ENCODE data around the gene SPRY2. TPM values are rescaled to one million over a fixed set of nuclear protein-coding genes. Genes with fewer than 3 reads are reported as not detected.
"Not testable (repeated sequence)": the region's sequence is repeated elsewhere in the genome, so short reads cannot be mapped to it uniquely, and the experiment has no call there.

SPRY2 gene
- total RNA-seq, 1 experiment from 2014 or later = 28.9 TPM

DNA sequence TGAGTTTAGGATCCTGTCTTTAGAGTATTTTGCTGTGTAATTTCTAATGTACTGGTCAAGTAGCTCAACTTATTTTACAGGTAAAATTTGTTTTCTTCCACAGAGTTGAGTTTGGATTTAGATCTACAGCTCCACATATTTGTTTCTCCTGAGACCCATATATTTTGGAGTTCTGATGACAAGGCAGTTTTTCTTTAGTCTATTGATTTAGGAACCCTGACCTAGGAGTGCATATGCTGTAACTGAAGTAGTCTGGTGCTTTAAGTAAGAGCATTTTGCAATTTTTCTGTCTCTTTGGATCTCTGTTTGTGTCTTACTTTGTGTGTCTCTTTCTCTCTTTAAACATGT is 19.5 kb upstream of the SPRY2 start:
- TF ChIP-seq, protein P1, sequence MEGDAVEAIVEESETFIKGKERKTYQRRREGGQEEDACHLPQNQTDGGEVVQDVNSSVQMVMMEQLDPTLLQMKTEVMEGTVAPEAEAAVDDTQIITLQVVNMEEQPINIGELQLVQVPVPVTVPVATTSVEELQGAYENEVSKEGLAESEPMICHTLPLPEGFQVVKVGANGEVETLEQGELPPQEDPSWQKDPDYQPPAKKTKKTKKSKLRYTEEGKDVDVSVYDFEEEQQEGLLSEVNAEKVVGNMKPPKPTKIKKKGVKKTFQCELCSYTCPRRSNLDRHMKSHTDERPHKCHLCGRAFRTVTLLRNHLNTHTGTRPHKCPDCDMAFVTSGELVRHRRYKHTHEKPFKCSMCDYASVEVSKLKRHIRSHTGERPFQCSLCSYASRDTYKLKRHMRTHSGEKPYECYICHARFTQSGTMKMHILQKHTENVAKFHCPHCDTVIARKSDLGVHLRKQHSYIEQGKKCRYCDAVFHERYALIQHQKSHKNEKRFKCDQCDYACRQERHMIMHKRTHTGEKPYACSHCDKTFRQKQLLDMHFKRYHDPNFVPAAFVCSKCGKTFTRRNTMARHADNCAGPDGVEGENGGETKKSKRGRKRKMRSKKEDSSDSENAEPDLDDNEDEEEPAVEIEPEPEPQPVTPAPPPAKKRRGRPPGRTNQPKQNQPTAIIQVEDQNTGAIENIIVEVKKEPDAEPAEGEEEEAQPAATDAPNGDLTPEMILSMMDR (IDR thresholded peaks at IDR 0.05; ENCODE audit: insufficient read depth in 1 of 2, low read depth in 1 of 2, low read length in 1 of 2, severe bottlenecking in 1 of 2, unreplicated experiment in 1 of 2) = no peak
- peaks cover 26% of the 10 kb centered on the region for H3K4me1 ChIP-seq
- H3K36me3 ChIP-seq (ENCODE audit: control insufficient read depth, insufficient read depth, low read length) = no peaks in the 10 kb centered on the region
- no peaks in the 10 kb centered on the region for H3K9me3 ChIP-seq
- no peaks in the 10 kb centered on the region for H3K27me3 Mint-ChIP-seq (ENCODE audit: insufficient read depth, unreplicated experiment)
- no peaks in the 10 kb centered on the region for H3K9me3 Mint-ChIP-seq (ENCODE audit: unreplicated experiment)
- BruUV-seq (replicated peaks) = no TSS peak
- H3K27me3 ChIP-seq (replicated peaks; ENCODE audit: control insufficient read depth, insufficient read depth, low read length) = no peaks in the 10 kb centered on the region
- H3K4me3 Mint-ChIP-seq (ENCODE audit: unreplicated experiment) = no peak overlapping the region
- peaks cover 16% of the 10 kb centered on the region for H3K4me1 Mint-ChIP-seq (ENCODE audit: low read depth, unreplicated experiment)
- ChIA-PET CTCF (no interaction called here), POLR2A (no interaction called here)
- H3K4me3 ChIP-seq (ENCODE audit: low read depth, low read length) = no peak overlapping the region
- H3K27ac Mint-ChIP-seq (ENCODE audit: unreplicated experiment) = no peak overlapping the region
- intact Hi-C loops (cut with micrococcal nuclease; ENCODE audit: unreplicated experiment) = no loop called here
- no peaks in the 10 kb centered on the region for H3K36me3 Mint-ChIP-seq (ENCODE audit: insufficient read depth, unreplicated experiment)
- DNase-seq = no peak

DNA sequence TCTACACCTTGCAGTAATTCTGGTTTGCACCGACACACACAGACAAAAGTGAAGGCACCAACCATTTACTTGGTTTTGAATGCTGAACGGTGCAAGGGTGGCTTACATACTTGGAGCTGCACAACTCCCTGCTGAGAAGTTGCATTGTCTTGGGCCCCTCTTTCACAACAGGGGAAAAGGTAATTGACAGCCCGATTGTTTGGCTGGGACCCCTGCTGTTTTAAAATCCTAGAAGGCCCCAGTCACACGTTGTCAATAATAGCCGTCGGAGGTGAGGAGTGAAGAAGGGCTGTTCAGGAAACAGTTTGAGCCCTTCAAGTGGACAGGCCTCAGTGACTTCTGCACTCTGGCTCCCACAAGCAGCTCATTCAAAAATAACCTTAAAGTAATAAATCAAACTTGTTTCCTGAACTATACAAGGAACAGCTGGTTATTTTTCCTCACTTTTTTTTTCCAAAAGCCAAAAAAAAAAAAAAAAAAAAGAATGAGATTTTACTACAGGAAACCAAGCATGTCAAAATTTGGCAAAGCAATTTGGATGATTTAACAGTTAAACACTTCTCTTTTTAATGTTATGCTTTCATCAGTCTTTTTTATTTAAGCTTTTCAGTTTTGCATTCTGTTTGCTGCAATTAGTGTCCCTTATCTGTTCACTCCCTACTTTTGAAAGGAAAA is 19.0 kb upstream of the SPRY2 start:
- intact Hi-C loops (cut with micrococcal nuclease; ENCODE audit: unreplicated experiment) = no loop called here
- CTCF ChIA-PET = no interaction called here
- TF ChIP-seq, protein P1 (IDR thresholded peaks at IDR 0.05; ENCODE audit: insufficient read depth in 1 of 2, low read depth in 1 of 2, low read length in 1 of 2, severe bottlenecking in 1 of 2, unreplicated experiment in 1 of 2) = no peak

DNA sequence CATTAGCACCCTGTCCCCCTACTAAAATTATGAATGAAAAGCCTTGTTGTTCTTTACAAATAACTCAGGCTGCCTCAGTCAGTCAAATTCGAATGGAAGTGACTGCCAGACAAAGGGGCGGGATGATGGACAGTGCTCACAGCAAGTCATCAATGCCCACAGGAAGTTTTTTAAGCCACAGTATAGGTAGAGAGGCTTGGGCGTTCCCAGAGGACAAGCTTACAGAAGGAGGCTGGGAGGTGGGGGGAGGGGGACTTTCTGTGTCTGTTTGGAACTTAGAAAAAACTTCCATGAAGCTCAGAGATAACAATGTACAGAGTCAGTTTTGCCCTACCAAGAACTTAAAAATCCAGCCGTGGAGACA is 18.5 kb upstream of the SPRY2 start:
- intact Hi-C loops (cut with micrococcal nuclease; ENCODE audit: unreplicated experiment) = no loop called here
- ChIA-PET CTCF (interaction anchor here (0.5 kb wide), 1 partner anchor 935 kb away, joined by 3 read pairs; no protein-coding TSS in a partner anchor), POLR2A (interaction anchor here (0.6 kb wide), 1 partner anchor 935 kb away, joined by 8 read pairs; no protein-coding TSS in a partner anchor)
- H3K4me1 Mint-ChIP-seq (ENCODE audit: low read depth, unreplicated experiment) = peaks cover 16% of the 10 kb centered on the region
- Histone ChIP-seq H3K4me3 (ENCODE audit: low read depth, low read length) (no peak overlapping the region), H3K9me3 (no peaks in the 10 kb centered on the region), H3K36me3 (ENCODE audit: control insufficient read depth, insufficient read depth, low read length) (no peaks in the 10 kb centered on the region), H3K27me3 (replicated peaks; ENCODE audit: control insufficient read depth, insufficient read depth, low read length) (no peaks in the 10 kb centered on the region), H3K4me1 (peaks cover 26% of the 10 kb centered on the region)
- no peak overlapping the region for H3K27ac Mint-ChIP-seq (ENCODE audit: unreplicated experiment)
- H3K27me3 Mint-ChIP-seq (ENCODE audit: insufficient read depth, unreplicated experiment) = no peaks in the 10 kb centered on the region
- H3K9me3 Mint-ChIP-seq (ENCODE audit: unreplicated experiment) = no peaks in the 10 kb centered on the region
- no TSS peak for BruUV-seq (replicated peaks)
- TF ChIP-seq, protein P1 (IDR thresholded peaks at IDR 0.05; ENCODE audit: insufficient read depth in 1 of 2, low read depth in 1 of 2, low read length in 1 of 2, severe bottlenecking in 1 of 2, unreplicated experiment in 1 of 2) = no peak
- no peaks in the 10 kb centered on the region for H3K36me3 Mint-ChIP-seq (ENCODE audit: insufficient read depth, unreplicated experiment)
- H3K4me3 Mint-ChIP-seq (ENCODE audit: unreplicated experiment) = no peak overlapping the region
- no peak for DNase-seq

More for the DNA sequence above, 19.0 kb upstream of the SPRY2 start:
- Histone ChIP-seq H3K4me1 (peaks cover 26% of the 10 kb centered on the region), H3K9me3 (no peaks in the 10 kb centered on the region), H3K36me3 (ENCODE audit: control insufficient read depth, insufficient read depth, low read length) (no peaks in the 10 kb centered on the region), H3K4me3 (ENCODE audit: low read depth, low read length) (no peak overlapping the region), H3K27me3 (replicated peaks; ENCODE audit: control insufficient read depth, insufficient read depth, low read length) (no peaks in the 10 kb centered on the region)
- DNase-seq = no peak
- Mint-ChIP-seq H3K9me3 (ENCODE audit: unreplicated experiment) (no peaks in the 10 kb centered on the region), H3K4me3 (ENCODE audit: unreplicated experiment) (no peak overlapping the region), H3K27ac (ENCODE audit: unreplicated experiment) (no peak overlapping the region), H3K27me3 (ENCODE audit: insufficient read depth, unreplicated experiment) (no peaks in the 10 kb centered on the region), H3K36me3 (ENCODE audit: insufficient read depth, unreplicated experiment) (no peaks in the 10 kb centered on the region), H3K4me1 (ENCODE audit: low read depth, unreplicated experiment) (peaks cover 16% of the 10 kb centered on the region)
- POLR2A ChIA-PET = no interaction called here
- no TSS peak for BruUV-seq (replicated peaks)

DNA sequence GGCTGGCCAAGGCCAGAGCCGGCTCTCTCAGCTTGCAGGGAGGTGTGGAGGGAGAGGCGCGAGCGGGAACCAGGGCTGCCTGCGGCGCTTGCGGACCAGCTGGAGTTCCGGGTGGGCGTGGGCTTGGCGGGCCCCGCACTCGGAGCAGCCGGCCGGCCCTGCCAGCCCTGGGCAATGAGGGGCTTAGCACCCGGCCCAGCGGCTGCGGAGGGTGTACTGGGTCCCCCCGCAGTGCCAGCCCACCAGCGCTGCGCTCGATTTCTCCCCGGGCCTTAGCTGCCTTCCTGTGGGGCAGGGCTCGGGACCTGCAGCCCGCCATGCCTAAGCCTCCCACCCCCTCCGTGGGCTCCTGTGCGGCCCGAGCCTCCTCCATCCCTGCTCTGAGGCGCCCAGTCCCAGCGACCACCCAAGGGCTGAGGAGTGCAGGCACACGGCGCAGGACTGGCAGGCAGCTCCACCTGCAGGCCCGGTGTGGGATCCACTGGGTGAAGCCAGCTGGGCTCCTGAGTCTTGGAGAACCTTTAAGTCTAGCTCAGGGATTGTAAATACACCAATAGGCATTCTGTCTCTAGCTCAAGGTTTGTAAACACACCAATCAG is 14.7 kb upstream of the SPRY2 start:
- H3K4me1 Mint-ChIP-seq (ENCODE audit: low read depth, unreplicated experiment); H3K27ac Mint-ChIP-seq (ENCODE audit: unreplicated experiment); H3K9me3 ChIP-seq; H3K9me3 Mint-ChIP-seq (ENCODE audit: unreplicated experiment); H3K36me3 Mint-ChIP-seq (ENCODE audit: insufficient read depth, unreplicated experiment); H3K4me3 ChIP-seq (ENCODE audit: low read depth, low read length); CTCF ChIA-PET; H3K4me1 ChIP-seq; H3K4me3 Mint-ChIP-seq (ENCODE audit: unreplicated experiment); H3K27me3 ChIP-seq (replicated peaks; ENCODE audit: control insufficient read depth, insufficient read depth, low read length); intact Hi-C loops (cut with micrococcal nuclease; ENCODE audit: unreplicated experiment); POLR2A ChIA-PET; H3K27me3 Mint-ChIP-seq (ENCODE audit: insufficient read depth, unreplicated experiment); DNase-seq; H3K36me3 ChIP-seq (ENCODE audit: control insufficient read depth, insufficient read depth, low read length); BruUV-seq (replicated peaks): not testable (repeated sequence)
